ENCODE measurements around the gene NEK1.

The NEK1 gene

GRCh38 chr4:169369634-169370033 lies 242.7 kb downstream of the NEK1 start:
- no peak overlapping the region for H3K9ac ChIP-seq (ENCODE audit: low read length)
- no peaks in the 10 kb centered on the region for H3K9me2 ChIP-seq (replicated peaks; ENCODE audit: insufficient read depth, low read length)
- H3K27me3 ChIP-seq (ENCODE audit: low read length): no peaks in the 10 kb centered on the region
- no peaks in the 10 kb centered on the region; the same call in 1 of the 2 replicates for H3K9me3 ChIP-seq (ENCODE audit: insufficient read depth, low read length)
- H3K27ac ChIP-seq (ENCODE audit: low read depth, low read length): no peak overlapping the region
- no peak for TF ChIP-seq CTCF (IDR thresholded peaks at IDR 0.05; ENCODE audit: insufficient read depth, low read length, poor library complexity, severe bottlenecking)
- no peak for TF ChIP-seq EZH2phosphoT487 (conservative IDR thresholded peaks at IDR 0.05; ENCODE audit: low read length)
- H4K20me1 ChIP-seq (ENCODE audit: low read depth, low read length): no peaks in the 10 kb centered on the region
- H2AFZ ChIP-seq (ENCODE audit: low read depth, low read length, severe bottlenecking): no peak overlapping the region
- H3K36me3 ChIP-seq (ENCODE audit: low read length): no peaks in the 10 kb centered on the region
- no peaks in the 10 kb centered on the region for H3F3A ChIP-seq (ENCODE audit: insufficient read depth)
- no peaks in the 10 kb centered on the region for H3K79me2 ChIP-seq (ENCODE audit: insufficient read depth, low read length)
- no peak overlapping the region for H3K4me2 ChIP-seq (ENCODE audit: low read depth, low read length, poor library complexity, severe bottlenecking)
- no peak overlapping the region for H3K4me3 ChIP-seq (ENCODE audit: insufficient read depth, low read length, poor library complexity, severe bottlenecking)

GRCh38 chr4:169367826-169368225 lies 244.6 kb downstream of the NEK1 start:
- no peak for TF ChIP-seq CTCF (IDR thresholded peaks at IDR 0.05; ENCODE audit: insufficient read depth, low read length, poor library complexity, severe bottlenecking)
- no peak for TF ChIP-seq EZH2phosphoT487 (conservative IDR thresholded peaks at IDR 0.05; ENCODE audit: low read length)
- Histone ChIP-seq H3K9me3 (ENCODE audit: insufficient read depth, low read length) (no peaks in the 10 kb centered on the region; the same call in 1 of the 2 replicates), H3K79me2 (ENCODE audit: insufficient read depth, low read length) (no peaks in the 10 kb centered on the region), H3K27ac (ENCODE audit: low read depth, low read length) (no peak overlapping the region), H3K9ac (ENCODE audit: low read length) (no peak overlapping the region), H3K36me3 (ENCODE audit: low read length) (no peaks in the 10 kb centered on the region), H3F3A (ENCODE audit: insufficient read depth) (no peaks in the 10 kb centered on the region), H3K9me2 (replicated peaks; ENCODE audit: insufficient read depth, low read length) (no peaks in the 10 kb centered on the region), H2AFZ (ENCODE audit: low read depth, low read length, severe bottlenecking) (no peak overlapping the region), H3K4me3 (ENCODE audit: insufficient read depth, low read length, poor library complexity, severe bottlenecking) (no peak overlapping the region), H4K20me1 (ENCODE audit: low read depth, low read length) (no peaks in the 10 kb centered on the region), H3K27me3 (ENCODE audit: low read length) (no peaks in the 10 kb centered on the region), H3K4me2 (ENCODE audit: low read depth, low read length, poor library complexity, severe bottlenecking) (no peak overlapping the region)

GRCh38 chr4:169366821-169367220 lies 245.6 kb downstream of the NEK1 start:
- no peaks in the 10 kb centered on the region for H4K20me1 ChIP-seq (ENCODE audit: low read depth, low read length)
- H3K36me3 ChIP-seq (ENCODE audit: low read length): no peaks in the 10 kb centered on the region
- H3K27ac ChIP-seq (ENCODE audit: low read depth, low read length): no peak overlapping the region
- no peaks in the 10 kb centered on the region for H3F3A ChIP-seq (ENCODE audit: insufficient read depth)
- no peak for TF ChIP-seq EZH2phosphoT487 (conservative IDR thresholded peaks at IDR 0.05; ENCODE audit: low read length)
- TF ChIP-seq CTCF (IDR thresholded peaks at IDR 0.05; ENCODE audit: insufficient read depth, low read length, poor library complexity, severe bottlenecking): no peak
- no peak overlapping the region for H3K4me3 ChIP-seq (ENCODE audit: insufficient read depth, low read length, poor library complexity, severe bottlenecking)
- no peak overlapping the region for H2AFZ ChIP-seq (ENCODE audit: low read depth, low read length, severe bottlenecking)
- no peaks in the 10 kb centered on the region; the same call in 1 of the 2 replicates for H3K9me3 ChIP-seq (ENCODE audit: insufficient read depth, low read length)
- no peak overlapping the region for H3K9ac ChIP-seq (ENCODE audit: low read length)
- H3K4me2 ChIP-seq (ENCODE audit: low read depth, low read length, poor library complexity, severe bottlenecking): no peak overlapping the region
- H3K27me3 ChIP-seq (ENCODE audit: low read length): no peaks in the 10 kb centered on the region
- H3K9me2 ChIP-seq (replicated peaks; ENCODE audit: insufficient read depth, low read length): no peaks in the 10 kb centered on the region
- H3K79me2 ChIP-seq (ENCODE audit: insufficient read depth, low read length): no peaks in the 10 kb centered on the region
